ENCODE measurements around the gene MOB3A. TPM values are rescaled to one million over a fixed set of nuclear protein-coding genes. Genes with fewer than 3 reads are reported as not detected.

MOB3A gene
- total and polyA plus RNA-seq, 2 experiments from 2014 or later: 2.9 to 5.9 TPM

- H3K36me3 Mint-ChIP-seq (ENCODE audit: low read depth): peaks cover 16% of the 10 kb centered on the region; the same call in 2 of the 3 replicates
- H3K27me3 ChIP-seq (ENCODE audit: insufficient read depth): no peaks in the 10 kb centered on the region
- H3K27ac Mint-ChIP-seq: no peak overlapping the region
- H3K79me2 ChIP-seq (replicated peaks; ENCODE audit: insufficient read depth): 0 out of 2 replicates have a peak, but pooled peaks cover 2% of the 10 kb centered on the region
- no peaks in the 10 kb centered on the region; the same call in 1 of the 2 replicates for H3K4me1 ChIP-seq (ENCODE audit: insufficient read depth)
- H3K4me2 ChIP-seq: no peak overlapping the region
- no peak overlapping the region for H3K4me3 Mint-ChIP-seq
- H3K9me3 Mint-ChIP-seq: peaks cover 10% of the 10 kb centered on the region; the same call in 2 of the 3 replicates
- ATAC-seq (no peak), DNase-seq (ENCODE audit: low spot score) (no peak)
- no peak overlapping the region for H3K27ac ChIP-seq (ENCODE audit: low read depth)
- H3K4me1 Mint-ChIP-seq: peaks cover 18% of the 10 kb centered on the region
- TF ChIP-seq ETS1 (IDR thresholded peaks at IDR 0.05): no peak
- no peak for TF ChIP-seq ZNF462 (CRISPR knock-in tag; IDR thresholded peaks at IDR 0.05)
- TF ChIP-seq EZH2phosphoT487 (IDR thresholded peaks at IDR 0.05; ENCODE audit: unreplicated experiment): no peak
- TF ChIP-seq POLR2AphosphoS5 (IDR thresholded peaks at IDR 0.05; ENCODE audit: low read depth): no peak
- no peak for TF ChIP-seq ZNF114 (CRISPR knock-in tag; IDR thresholded peaks at IDR 0.05)
- no peak for TF ChIP-seq STAT1 (IDR thresholded peaks at IDR 0.05; ENCODE audit: unreplicated experiment)
- TF ChIP-seq NANOG (IDR thresholded peaks at IDR 0.05; ENCODE audit: borderline replicate concordance): no peak
- no peak for TF ChIP-seq JUNB (IDR thresholded peaks at IDR 0.05; ENCODE audit: unreplicated experiment)
- no peak for TF ChIP-seq REST (IDR thresholded peaks at IDR 0.05; ENCODE audit: unreplicated experiment)
- TF ChIP-seq ZNF331 (CRISPR knock-in tag; IDR thresholded peaks at IDR 0.05; ENCODE audit: low read depth): no peak
- no peak for TF ChIP-seq CTCF (conservative IDR thresholded peaks at IDR 0.05; ENCODE audit: low read depth in 2 of 2)
- TF ChIP-seq CREB1 (CRISPR knock-in tag; IDR thresholded peaks at IDR 0.05; ENCODE audit: low read depth): no peak
- no peak overlapping the region for H2AFZ ChIP-seq
- peaks cover 17% of the 10 kb centered on the region for H3K27me3 Mint-ChIP-seq (ENCODE audit: insufficient read depth, low read depth, poor library complexity)
- H3K9me2 ChIP-seq (ENCODE audit: insufficient read depth): no peaks in the 10 kb centered on the region
- no peak overlapping the region for H3K4me3 ChIP-seq
- peaks cover 6% of the 10 kb centered on the region for H4K20me1 ChIP-seq (replicated peaks; ENCODE audit: insufficient read depth)
- peaks cover 25% of the 10 kb centered on the region for H3F3A ChIP-seq (replicated peaks; ENCODE audit: low read depth)
- H3K36me3 ChIP-seq (ENCODE audit: insufficient read depth): peaks cover 8% of the 10 kb centered on the region; the same call in 1 of the 2 replicates
Measured at GRCh38 chr19:2036424-2036823, 59.7 kb downstream of the MOB3A start.
